Lung (tissue), 12 donors: ENCODE measurements around the gene MYO9A. TPM values are rescaled to one million over a fixed set of nuclear protein-coding genes. Genes with fewer than 3 reads are reported as not detected.

Source experiments
- ATAC-seq: fragments of 200-7000 bp; cut with Tn5 transposase; one replicate; pipeline ENCODE4 v1.9.1; 2020; ENCODE audit warnings: moderate number of reproducible peaks; ENCODE audit not compliant: insufficient read depth, low FRiP score
- DNase-seq, 3 donors: peaks; one replicate each; pipeline ENCODE4 v3.0.0-alpha.2; 2013 to 2017
- H3K27ac ChIP-seq, 2 donors: one replicate each; pipeline ENCODE4 v1.5.1; 2013; ENCODE audit warnings: mild to moderate bottlenecking in 2 of 2, moderate library complexity in 2 of 2, control low read depth in 1 of 2, inconsistent platforms in 1 of 2, low read depth in 1 of 2, low read length in 1 of 2
- H3K27me3 ChIP-seq, 3 donors: one replicate each; pipeline ENCODE4 v1.5.1; 2013; ENCODE audit warnings: low read length in 2 of 3; ENCODE audit not compliant: control insufficient read depth in 3 of 3, insufficient read depth in 3 of 3
- H3K36me3 ChIP-seq, 4 donors: one replicate each; pipeline ENCODE4 v1.5.1; 2013; ENCODE audit warnings: low read length in 4 of 4, mild to moderate bottlenecking in 1 of 4, moderate library complexity in 1 of 4; ENCODE audit not compliant: control insufficient read depth in 4 of 4, insufficient read depth in 4 of 4
- H3K4me1 ChIP-seq, 5 donors: one replicate each; pipeline ENCODE4 v1.5.1; 2013; ENCODE audit warnings: low read length in 5 of 5, mild to moderate bottlenecking in 2 of 5, moderate library complexity in 1 of 5; ENCODE audit not compliant: control insufficient read depth in 5 of 5, insufficient read depth in 5 of 5
- H3K4me3 ChIP-seq: one replicate; pipeline ENCODE4 v1.5.1; 2013; ENCODE audit warnings: mild to moderate bottlenecking, control low read depth, moderate library complexity
- H3K9ac ChIP-seq, 2 donors: one replicate each; pipeline ENCODE4 v1.5.1; 2013; ENCODE audit warnings: low read length in 2 of 2, control low read depth in 1 of 2; ENCODE audit not compliant: insufficient read depth in 1 of 2
- H3K9me3 ChIP-seq, 4 donors: one replicate each; pipeline ENCODE4 v1.5.1; 2013; ENCODE audit warnings: low read length in 3 of 4, mild to moderate bottlenecking in 1 of 4, moderate library complexity in 1 of 4; ENCODE audit not compliant: control insufficient read depth in 4 of 4, insufficient read depth in 3 of 4
- WGBS, 2 donors: extraction: QIAGEN DNeasy Blood & Tissue Kit; methylation state at CpG; one replicate each; pipeline ENCODE4 v1.1.7; 2013; 5-methylcytosine and 5-hydroxymethylcytosine counted together
- polyA plus RNA-seq, 2 donors: library from polyadenylated mRNA; stranded (reverse); fragments of 200-250 nt; gene quantifications; one replicate each; pipeline ENCODE4 v1.2.1, GENCODE V29; 2013
- total RNA-seq, 2 donors: library from RNA; depleted of rRNA in 1 of 2; stranded (reverse); fragments of >200 nt in 1 of 2; gene quantifications; one replicate each; pipeline ENCODE4 v1.2.1, GENCODE V29; 2014 to 2021
- TF ChIP-seq, protein P1 (sequence below): IDR thresholded peaks from 2 replicates; pipeline ENCODE4 v1.5.1; 2012; ENCODE audit warnings: mild to moderate bottlenecking; ENCODE audit errors: control extremely low read depth, extremely low read depth
- donor health status: control.
- donor health status: control.
- donor health status: Bipolar disorder and iron deficiency.
- donor health status: healthy.
- donor health status: DM: yes; HTN: yes; CAD: no.

MYO9A gene
- total and polyA plus RNA-seq, 4 donors: 4.5 to 173 (median 34.4) TPM

DNA sequence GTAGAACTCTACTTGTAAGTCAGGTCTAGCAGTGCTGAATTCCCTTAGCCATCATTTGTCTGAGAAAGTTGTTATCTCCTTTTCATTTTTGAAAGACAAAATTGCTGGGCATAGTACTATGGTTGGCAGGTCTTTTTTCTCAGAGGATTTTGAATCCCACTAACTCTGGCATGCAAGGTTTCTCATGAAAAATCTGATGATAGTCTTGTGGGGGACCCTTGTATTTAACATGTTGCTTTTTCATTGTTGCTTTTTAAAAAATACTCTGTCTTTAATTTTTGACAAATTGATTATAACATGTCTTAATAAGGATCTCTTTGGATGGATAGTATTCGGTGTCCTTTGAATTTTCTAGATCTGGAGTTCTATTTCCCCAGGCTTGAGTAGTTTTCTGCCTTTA is 186.7 kb downstream of the MYO9A start:
- Histone ChIP-seq H3K36me3 (peaks cover 8 to 44% (median 31%) of the 10 kb centered on the region in 4 donors), H3K9ac (no peak overlapping the region), H3K4me1 (no peaks in the 10 kb centered on the region), H3K9me3 (peaks cover 0 to 9% (median under 1%) of the 10 kb centered on the region in 4 donors), H3K4me3 (no peak overlapping the region), H3K27ac (no peak overlapping the region), H3K27me3 (no peaks in the 10 kb centered on the region)
- WGBS, 2 donors: 94 to 98% methylated on average over 1 of the region's 1 CpG
- DNase-seq (no peak), ATAC-seq (no peak)
- TF ChIP-seq, protein P1, sequence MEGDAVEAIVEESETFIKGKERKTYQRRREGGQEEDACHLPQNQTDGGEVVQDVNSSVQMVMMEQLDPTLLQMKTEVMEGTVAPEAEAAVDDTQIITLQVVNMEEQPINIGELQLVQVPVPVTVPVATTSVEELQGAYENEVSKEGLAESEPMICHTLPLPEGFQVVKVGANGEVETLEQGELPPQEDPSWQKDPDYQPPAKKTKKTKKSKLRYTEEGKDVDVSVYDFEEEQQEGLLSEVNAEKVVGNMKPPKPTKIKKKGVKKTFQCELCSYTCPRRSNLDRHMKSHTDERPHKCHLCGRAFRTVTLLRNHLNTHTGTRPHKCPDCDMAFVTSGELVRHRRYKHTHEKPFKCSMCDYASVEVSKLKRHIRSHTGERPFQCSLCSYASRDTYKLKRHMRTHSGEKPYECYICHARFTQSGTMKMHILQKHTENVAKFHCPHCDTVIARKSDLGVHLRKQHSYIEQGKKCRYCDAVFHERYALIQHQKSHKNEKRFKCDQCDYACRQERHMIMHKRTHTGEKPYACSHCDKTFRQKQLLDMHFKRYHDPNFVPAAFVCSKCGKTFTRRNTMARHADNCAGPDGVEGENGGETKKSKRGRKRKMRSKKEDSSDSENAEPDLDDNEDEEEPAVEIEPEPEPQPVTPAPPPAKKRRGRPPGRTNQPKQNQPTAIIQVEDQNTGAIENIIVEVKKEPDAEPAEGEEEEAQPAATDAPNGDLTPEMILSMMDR: no peak

GRCh38 chr15:71925145-71925544 is 192.8 kb downstream of the MYO9A start:
- 96 to 97% methylated on average over 10 of the region's 10 CpGs for WGBS, 2 donors
- H3K9ac ChIP-seq: no peak overlapping the region
- H3K4me1 ChIP-seq: no peaks in the 10 kb centered on the region
- no peaks in the 10 kb centered on the region for H3K27me3 ChIP-seq
- H3K4me3 ChIP-seq: no peak overlapping the region
- DNase-seq (no peak), ATAC-seq (no peak)
- TF ChIP-seq, protein P1: no peak
- no peak overlapping the region for H3K27ac ChIP-seq
- no peaks in the 10 kb centered on the region for H3K9me3 ChIP-seq
- H3K36me3 ChIP-seq: peaks cover 2 to 10% (median 5%) of the 10 kb centered on the region in 4 donors

DNA sequence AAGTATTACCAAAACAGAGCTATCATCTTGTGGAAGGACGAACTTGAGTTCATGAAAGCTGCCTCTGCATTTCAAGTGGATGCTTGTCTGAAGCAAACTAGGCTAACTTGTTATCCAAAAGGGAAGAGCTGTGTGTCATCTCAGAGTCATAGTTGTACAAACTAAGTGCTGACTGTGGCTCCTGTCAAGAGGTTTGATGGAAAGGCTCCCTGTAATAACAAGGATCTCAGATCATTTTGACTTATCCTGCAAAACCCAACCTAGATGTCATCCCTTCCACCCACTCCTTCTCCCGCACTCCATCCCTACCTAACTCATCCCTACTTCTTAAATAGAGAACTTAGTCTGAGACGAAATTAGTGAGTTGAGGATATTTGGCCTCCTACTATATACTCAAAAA is 196.8 kb downstream of the MYO9A start:
- Histone ChIP-seq H3K4me1 (peaks cover 0 to 3% (median 0%) of the 10 kb centered on the region in 5 donors), H3K4me3 (no peak overlapping the region), H3K9me3 (no peaks in the 10 kb centered on the region), H3K9ac (no peak overlapping the region), H3K27ac (no peak overlapping the region), H3K36me3 (peaks cover 0 to 2% (median 0%) of the 10 kb centered on the region in 4 donors), H3K27me3 (no peaks in the 10 kb centered on the region)
- TF ChIP-seq, protein P1: no peak
- WGBS, 2 donors: 91 to 94% methylated on average over 3 of the region's 3 CpGs
- ATAC-seq (no peak), DNase-seq (no peak)

DNA sequence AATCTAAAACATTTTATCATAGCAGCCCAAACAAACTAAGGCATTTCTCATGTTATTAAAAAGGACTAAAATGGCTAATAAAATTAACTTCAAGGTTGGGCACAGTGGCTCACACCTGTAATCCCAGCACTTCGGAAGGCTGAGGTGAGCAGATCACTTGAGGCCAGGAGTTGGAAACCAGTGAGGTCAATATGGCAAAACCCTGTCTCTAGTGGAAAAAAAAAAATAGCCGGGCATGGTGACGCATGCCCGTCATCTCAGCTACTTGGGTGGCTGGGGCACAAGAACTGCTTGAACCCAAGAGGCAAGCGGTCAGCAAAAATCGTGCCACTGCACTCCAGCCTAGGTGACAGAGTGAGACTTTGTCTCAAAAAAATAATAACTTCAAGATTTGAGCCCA is 197.4 kb downstream of the MYO9A start:
- TF ChIP-seq, protein P1: no peak
- Histone ChIP-seq H3K27ac (no peak overlapping the region), H3K36me3 (peaks cover 0 to 4% (median 0%) of the 10 kb centered on the region in 4 donors), H3K9ac (no peak overlapping the region), H3K4me3 (no peak overlapping the region), H3K4me1 (peaks cover 0 to 3% (median 0%) of the 10 kb centered on the region in 5 donors), H3K9me3 (no peaks in the 10 kb centered on the region), H3K27me3 (no peaks in the 10 kb centered on the region)
- 97 to 98% methylated on average over 6 of the region's 6 CpGs for WGBS, 2 donors
- DNase-seq (no peak), ATAC-seq (no peak)
